ENCODE measurements around the gene XPNPEP2. TPM values are rescaled to one million over a fixed set of nuclear protein-coding genes. Genes with fewer than 3 reads are reported as not detected.

The XPNPEP2 gene
- polyA plus RNA-seq, 1 of the 3 experiments (the other 2 are of a cell fraction): 0.21 TPM

GRCh38 chrX:129698150-129698549 lies 40.6 kb upstream of the XPNPEP2 start:
- Histone ChIP-seq H3K4me2 (no peak overlapping the region), H2AFZ (ENCODE audit: low read depth) (no peak overlapping the region)

DNA sequence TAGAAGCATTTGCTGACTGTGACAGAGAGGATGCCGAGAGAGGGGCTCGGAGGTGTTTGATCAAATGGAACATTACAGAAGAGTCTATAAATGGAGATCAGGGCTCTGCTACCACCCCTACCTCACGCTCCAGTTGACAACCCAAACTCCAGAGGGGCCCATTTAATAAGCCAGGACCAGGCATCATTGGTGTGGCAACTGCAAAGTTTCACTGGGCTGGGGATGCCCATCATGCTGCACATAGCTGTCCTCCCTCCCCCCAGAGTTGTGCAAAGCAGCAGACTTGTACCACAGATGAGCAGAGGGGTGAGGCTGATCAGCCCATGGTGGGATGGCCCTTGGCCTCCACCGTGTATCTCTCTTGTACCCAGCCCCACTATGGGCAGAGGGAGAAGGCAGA lies 38.2 kb upstream of the XPNPEP2 start:
- H4K20me1 ChIP-seq (ENCODE audit: insufficient read depth): no peaks in the 10 kb centered on the region

More at GRCh38 chrX:129698150-129698549, 40.6 kb upstream of the XPNPEP2 start:
- no peaks in the 10 kb centered on the region for H3K36me3 ChIP-seq (replicated peaks in 1 of 2; ENCODE audit: control insufficient read depth in 1 of 2, insufficient read depth in 2 of 2, low read length in 1 of 2)
- H3K27ac ChIP-seq (ENCODE audit: low read depth in 2 of 2, low read length in 1 of 2): no peak overlapping the region
- H3K9me3 ChIP-seq: no peaks in the 10 kb centered on the region
- ChIA-PET CTCF (no interaction called here), POLR2A (no interaction called here)
- no peak overlapping the region for H3K4me3 ChIP-seq (ENCODE audit: low read depth in 2 of 2, low read length in 1 of 2)
- no peaks in the 10 kb centered on the region for H3K79me2 ChIP-seq (ENCODE audit: insufficient read depth)
- H3F3A ChIP-seq (replicated peaks; ENCODE audit: insufficient read depth): no peaks in the 10 kb centered on the region
- no peak for DNase-seq
- H3K4me1 ChIP-seq (ENCODE audit: control insufficient read depth in 1 of 2, insufficient read depth in 2 of 2, low read depth in 1 of 2, low read length in 1 of 2): no peaks in the 10 kb centered on the region
- H3K9ac ChIP-seq: no peak overlapping the region
- H3K9me2 ChIP-seq: no peaks in the 10 kb centered on the region
- H4K20me1 ChIP-seq (ENCODE audit: insufficient read depth): no peaks in the 10 kb centered on the region
- no peak for TF ChIP-seq GATA2 (CRISPR knock-in tag; IDR thresholded peaks at IDR 0.05)
- TF ChIP-seq, protein P1, sequence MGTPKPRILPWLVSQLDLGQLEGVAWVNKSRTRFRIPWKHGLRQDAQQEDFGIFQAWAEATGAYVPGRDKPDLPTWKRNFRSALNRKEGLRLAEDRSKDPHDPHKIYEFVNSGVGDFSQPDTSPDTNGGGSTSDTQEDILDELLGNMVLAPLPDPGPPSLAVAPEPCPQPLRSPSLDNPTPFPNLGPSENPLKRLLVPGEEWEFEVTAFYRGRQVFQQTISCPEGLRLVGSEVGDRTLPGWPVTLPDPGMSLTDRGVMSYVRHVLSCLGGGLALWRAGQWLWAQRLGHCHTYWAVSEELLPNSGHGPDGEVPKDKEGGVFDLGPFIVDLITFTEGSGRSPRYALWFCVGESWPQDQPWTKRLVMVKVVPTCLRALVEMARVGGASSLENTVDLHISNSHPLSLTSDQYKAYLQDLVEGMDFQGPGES (IDR thresholded peaks at IDR 0.05; ENCODE audit: low read depth, low read length): no peak
- TF ChIP-seq RAD21 (IDR thresholded peaks at IDR 0.05; ENCODE audit: low read length): no peak
- no peak for TF ChIP-seq TEAD4 (IDR thresholded peaks at IDR 0.05; ENCODE audit: borderline replicate concordance, insufficient read depth)
- TF ChIP-seq SMC3 (IDR thresholded peaks at IDR 0.05; ENCODE audit: low read depth, low read length): no peak
- TF ChIP-seq RFX5 (IDR thresholded peaks at IDR 0.05; ENCODE audit: low read length): no peak
- TF ChIP-seq TCF12 (IDR thresholded peaks at IDR 0.05): no peak
- TF ChIP-seq MEF2A (IDR thresholded peaks at IDR 0.05; ENCODE audit: borderline replicate concordance, low read depth): no peak
- no peak for TF ChIP-seq NFIC (IDR thresholded peaks at IDR 0.05; ENCODE audit: borderline replicate concordance)
- no peak for TF ChIP-seq ELF1 (IDR thresholded peaks at IDR 0.05)
- TF ChIP-seq EP300 (IDR thresholded peaks at IDR 0.05; ENCODE audit: borderline replicate concordance in 1 of 2, low read depth in 1 of 2, low read length in 1 of 2): no peak
- TF ChIP-seq FOXM1 (IDR thresholded peaks at IDR 0.05; ENCODE audit: low read depth): no peak
- TF ChIP-seq FOSL2 (IDR thresholded peaks at IDR 0.05; ENCODE audit: borderline replicate concordance, low read depth): no peak
- TF ChIP-seq, protein P2, sequence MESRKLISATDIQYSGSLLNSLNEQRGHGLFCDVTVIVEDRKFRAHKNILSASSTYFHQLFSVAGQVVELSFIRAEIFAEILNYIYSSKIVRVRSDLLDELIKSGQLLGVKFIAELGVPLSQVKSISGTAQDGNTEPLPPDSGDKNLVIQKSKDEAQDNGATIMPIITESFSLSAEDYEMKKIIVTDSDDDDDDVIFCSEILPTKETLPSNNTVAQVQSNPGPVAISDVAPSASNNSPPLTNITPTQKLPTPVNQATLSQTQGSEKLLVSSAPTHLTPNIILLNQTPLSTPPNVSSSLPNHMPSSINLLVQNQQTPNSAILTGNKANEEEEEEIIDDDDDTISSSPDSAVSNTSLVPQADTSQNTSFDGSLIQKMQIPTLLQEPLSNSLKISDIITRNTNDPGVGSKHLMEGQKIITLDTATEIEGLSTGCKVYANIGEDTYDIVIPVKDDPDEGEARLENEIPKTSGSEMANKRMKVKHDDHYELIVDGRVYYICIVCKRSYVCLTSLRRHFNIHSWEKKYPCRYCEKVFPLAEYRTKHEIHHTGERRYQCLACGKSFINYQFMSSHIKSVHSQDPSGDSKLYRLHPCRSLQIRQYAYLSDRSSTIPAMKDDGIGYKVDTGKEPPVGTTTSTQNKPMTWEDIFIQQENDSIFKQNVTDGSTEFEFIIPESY (IDR thresholded peaks at IDR 0.05; ENCODE audit: borderline replicate concordance, low read depth): no peak
- TF ChIP-seq TAF1 (IDR thresholded peaks at IDR 0.05; ENCODE audit: borderline replicate concordance, low read depth, low read length): no peak
- TF ChIP-seq CHD2 (IDR thresholded peaks at IDR 0.05; ENCODE audit: low read length, partially characterized antibody): no peak
- TF ChIP-seq MXI1 (IDR thresholded peaks at IDR 0.05; ENCODE audit: low read depth, low read length): no peak
- TF ChIP-seq, protein P3, sequence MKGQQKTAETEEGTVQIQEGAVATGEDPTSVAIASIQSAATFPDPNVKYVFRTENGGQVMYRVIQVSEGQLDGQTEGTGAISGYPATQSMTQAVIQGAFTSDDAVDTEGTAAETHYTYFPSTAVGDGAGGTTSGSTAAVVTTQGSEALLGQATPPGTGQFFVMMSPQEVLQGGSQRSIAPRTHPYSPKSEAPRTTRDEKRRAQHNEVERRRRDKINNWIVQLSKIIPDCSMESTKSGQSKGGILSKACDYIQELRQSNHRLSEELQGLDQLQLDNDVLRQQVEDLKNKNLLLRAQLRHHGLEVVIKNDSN (IDR thresholded peaks at IDR 0.05; ENCODE audit: borderline replicate concordance, low read depth): no peak
- no peak for TF ChIP-seq NRF1 (IDR thresholded peaks at IDR 0.05; ENCODE audit: low read depth, low read length)
- peaks cover 24% of the 10 kb centered on the region; the same call in 1 of the 2 replicates for H3K27me3 ChIP-seq (ENCODE audit: insufficient read depth)

More for the DNA sequence above, 38.2 kb upstream of the XPNPEP2 start:
- ChIA-PET CTCF (no interaction called here), POLR2A (no interaction called here)
- H3K36me3 ChIP-seq (replicated peaks in 1 of 2; ENCODE audit: control insufficient read depth in 1 of 2, insufficient read depth in 2 of 2, low read length in 1 of 2): no peaks in the 10 kb centered on the region
- no peak overlapping the region for H3K9ac ChIP-seq
- H3K4me2 ChIP-seq: no peak overlapping the region
- H3K27me3 ChIP-seq (ENCODE audit: insufficient read depth): peaks cover 16% of the 10 kb centered on the region; the same call in 1 of the 2 replicates
- no peak overlapping the region for H2AFZ ChIP-seq (ENCODE audit: low read depth)
- no peaks in the 10 kb centered on the region for H3K9me2 ChIP-seq
- no peak overlapping the region for H3K27ac ChIP-seq (ENCODE audit: low read depth in 2 of 2, low read length in 1 of 2)
- H3K4me3 ChIP-seq (ENCODE audit: low read depth in 2 of 2, low read length in 1 of 2): no peak overlapping the region
- TF ChIP-seq TAF1 (IDR thresholded peaks at IDR 0.05; ENCODE audit: borderline replicate concordance, low read depth, low read length): no peak
- TF ChIP-seq, protein P2 (IDR thresholded peaks at IDR 0.05; ENCODE audit: borderline replicate concordance, low read depth): no peak
- no peak for TF ChIP-seq RFX5 (IDR thresholded peaks at IDR 0.05; ENCODE audit: low read length)
- no peak for TF ChIP-seq MEF2A (IDR thresholded peaks at IDR 0.05; ENCODE audit: borderline replicate concordance, low read depth)
- no peak for TF ChIP-seq FOSL2 (IDR thresholded peaks at IDR 0.05; ENCODE audit: borderline replicate concordance, low read depth)
- no peak for TF ChIP-seq FOXM1 (IDR thresholded peaks at IDR 0.05; ENCODE audit: low read depth)
- no peak for TF ChIP-seq TCF12 (IDR thresholded peaks at IDR 0.05)
- no peaks in the 10 kb centered on the region for H3K9me3 ChIP-seq
- DNase-seq: no peak
- 44% methylated on average over 4 of the region's 4 CpGs for WGBS (ENCODE audit: low lambda C conversion rate)
- H3K79me2 ChIP-seq (ENCODE audit: insufficient read depth): no peaks in the 10 kb centered on the region
- no peaks in the 10 kb centered on the region; a peak in 1 of 4 replicates for H3K4me1 ChIP-seq (ENCODE audit: control insufficient read depth in 1 of 2, insufficient read depth in 2 of 2, low read depth in 1 of 2, low read length in 1 of 2)
- H3F3A ChIP-seq (replicated peaks; ENCODE audit: insufficient read depth): no peaks in the 10 kb centered on the region

All from SK-N-SH (cell line).